Endodermal cell (in vitro differentiated cells): ENCODE measurements around the gene CNOT6. TPM values are rescaled to one million over a fixed set of nuclear protein-coding genes. Genes with fewer than 3 reads are reported as not detected.

Experiments
- DNase-seq: peaks from one replicate; pipeline ENCODE4 v3.0.0-alpha.2; 2017
- H3K27ac ChIP-seq: 2 replicates; pipeline ENCODE4 v1.5.1; 2013; ENCODE audit warnings: mild to moderate bottlenecking, low read depth, low read length, moderate library complexity
- H3K27me3 ChIP-seq: 2 replicates; pipeline ENCODE4 v1.6.1; 2013; ENCODE audit warnings: mild to moderate bottlenecking, low read length, moderate library complexity; ENCODE audit not compliant: insufficient read depth, control insufficient read depth, poor library complexity, severe bottlenecking
- H3K36me3 ChIP-seq: 2 replicates; pipeline ENCODE4 v1.7.0; 2013; ENCODE audit warnings: mild to moderate bottlenecking, low read length, moderate library complexity; ENCODE audit not compliant: control insufficient read depth, insufficient read depth
- H3K4me1 ChIP-seq: one replicate; pipeline ENCODE4 v1.7.0; 2013; ENCODE audit warnings: low read length; ENCODE audit not compliant: control insufficient read depth, insufficient read depth
- H3K4me3 ChIP-seq: 2 replicates; pipeline ENCODE4 v1.5.1; 2013; ENCODE audit warnings: mild to moderate bottlenecking, low read length, moderate library complexity
- H3K9ac ChIP-seq: 2 replicates; pipeline ENCODE4 v1.6.1; 2013; ENCODE audit warnings: mild to moderate bottlenecking, low read length, moderate library complexity; ENCODE audit not compliant: poor library complexity, severe bottlenecking; ENCODE audit errors: extremely low read depth
- H3K9me3 ChIP-seq: 2 replicates; pipeline ENCODE4 v1.6.1; 2013; ENCODE audit warnings: mild to moderate bottlenecking, low read length, moderate library complexity; ENCODE audit not compliant: control insufficient read depth
- H3K27ac Mint-ChIP-seq: 2 replicates; pipeline ENCODE4 v1.8.0; 2020; ENCODE audit warnings: mixed read lengths
- H3K27me3 Mint-ChIP-seq: 2 replicates; pipeline ENCODE4 v1.8.0; 2021; ENCODE audit warnings: mild to moderate bottlenecking, mixed read lengths; ENCODE audit not compliant: insufficient read depth
- H3K36me3 Mint-ChIP-seq: 2 replicates; pipeline ENCODE4 v1.8.0; 2020; ENCODE audit warnings: low read depth, mixed read lengths
- H3K4me1 Mint-ChIP-seq: 2 replicates; pipeline ENCODE4 v1.8.0; 2020; ENCODE audit warnings: mixed read lengths
- H3K4me3 Mint-ChIP-seq: 2 replicates; pipeline ENCODE4 v1.8.0; 2020; ENCODE audit warnings: mild to moderate bottlenecking, moderate library complexity, mixed read lengths
- H3K9me3 Mint-ChIP-seq: 2 replicates; pipeline ENCODE4 v1.8.0; 2020; ENCODE audit warnings: mild to moderate bottlenecking, mixed read lengths
- CTCF ChIP-seq: fragments of 200-600 bp; sonication (generic); conservative IDR thresholded peaks from 2 replicates; pipeline ENCODE4 v1.5.0; 2021; ENCODE audit warnings: antibody characterized with exemption, mild to moderate bottlenecking
- WGBS, 2 experiments: methylation state at CpG; one replicate each; pipeline versions ENCODE4 v1.1.5 to v1.1.7; 2013; ENCODE audit warnings: missing lambda C conversion rate in 2 of 2, mixed read lengths in 1 of 2; ENCODE audit not compliant: insufficient coverage in 1 of 2, insufficient read length in 1 of 2; 5-methylcytosine and 5-hydroxymethylcytosine counted together
- total RNA-seq, 2 donors: library from RNA; stranded (reverse); fragmentation: NEBNext Ultra II Directional in 1 of 2; extraction: Animal tissue kit (Norgen Biotek cat#: 25700) in 1 of 2; gene quantifications; 2 replicates in 1 of 2; 3 replicates in 1 of 2; pipeline ENCODE4 v1.2.1, GENCODE V29; 2021

CNOT6 gene
- total RNA-seq, 2 donors from 2014 or later: 40.4 to 42.9 TPM

GRCh38 chr5:180575571-180575970 lies 81.4 kb downstream of the CNOT6 start:
- Histone ChIP-seq H3K9ac (no peak overlapping the region), H3K4me1 (no peaks in the 10 kb centered on the region), H3K27me3 (no peaks in the 10 kb centered on the region), H3K27ac (no peak overlapping the region), H3K36me3 (peaks cover 80% of the 10 kb centered on the region), H3K4me3 (no peak overlapping the region), H3K9me3 (no peaks in the 10 kb centered on the region)
- no peak for TF ChIP-seq CTCF
- Mint-ChIP-seq H3K27ac (no peak overlapping the region), H3K9me3 (no peaks in the 10 kb centered on the region), H3K4me3 (no peak overlapping the region), H3K36me3 (peaks cover 66% of the 10 kb centered on the region), H3K4me1 (no peaks in the 10 kb centered on the region), H3K27me3 (no peaks in the 10 kb centered on the region)
- no peak for DNase-seq
- 80 to 86% methylated on average over 1 to 2 of the region's 2 CpGs for WGBS, 2 experiments

- 92 to 95% methylated on average over 6 of the region's 6 CpGs for WGBS, 2 experiments
- TF ChIP-seq CTCF: no peak
- no peak overlapping the region for H3K27ac ChIP-seq
- no peaks in the 10 kb centered on the region for H3K9me3 Mint-ChIP-seq
- no peaks in the 10 kb centered on the region for H3K4me1 ChIP-seq
- no peak overlapping the region for H3K4me3 Mint-ChIP-seq
- H3K9me3 ChIP-seq: no peaks in the 10 kb centered on the region
- H3K27ac Mint-ChIP-seq: no peak overlapping the region
- H3K27me3 Mint-ChIP-seq: peaks cover 5% of the 10 kb centered on the region
- peaks cover 31% of the 10 kb centered on the region for H3K36me3 Mint-ChIP-seq
- H3K9ac ChIP-seq: no peak overlapping the region
- no peaks in the 10 kb centered on the region for H3K27me3 ChIP-seq
- DNase-seq: no peak
- H3K4me1 Mint-ChIP-seq: no peaks in the 10 kb centered on the region
- peaks cover 30% of the 10 kb centered on the region for H3K36me3 ChIP-seq
- no peak overlapping the region for H3K4me3 ChIP-seq
Observed at GRCh38 chr5:180580681-180581080, 86.5 kb downstream of the CNOT6 start.

- DNase-seq: no peak
- H3K27ac ChIP-seq: no peak overlapping the region
- H3K9me3 ChIP-seq: no peaks in the 10 kb centered on the region
- no peak overlapping the region for H3K9ac ChIP-seq
- no peaks in the 10 kb centered on the region for H3K36me3 ChIP-seq
- Mint-ChIP-seq H3K27ac (no peak overlapping the region), H3K4me1 (no peaks in the 10 kb centered on the region), H3K27me3 (peaks cover 29% of the 10 kb centered on the region), H3K36me3 (peaks cover 2% of the 10 kb centered on the region), H3K9me3 (no peaks in the 10 kb centered on the region), H3K4me3 (no peak overlapping the region)
- H3K4me3 ChIP-seq: no peak overlapping the region
- WGBS, 2 experiments: 100% methylated on average over 1 of the region's 2 CpGs; no CpG with 5 or more reads in 1 of the 2 experiments
- no peak for TF ChIP-seq CTCF
- no peaks in the 10 kb centered on the region for H3K4me1 ChIP-seq
- peaks cover 16% of the 10 kb centered on the region for H3K27me3 ChIP-seq
Observed at GRCh38 chr5:180583738-180584137, 89.6 kb downstream of the CNOT6 start.
